Subcutaneous abdominal adipose tissue (tissue), 5 donors: ENCODE measurements around the gene SDR9C7.
"Not testable (repeated sequence)": the region's sequence is repeated elsewhere in the genome, so short reads cannot be mapped to it uniquely, and the experiment has no call there.

Source experiments
- H3K27ac ChIP-seq: one replicate; pipeline ENCODE4 v1.7.0; 2013; ENCODE audit warnings: low read depth, mild to moderate bottlenecking, inconsistent platforms, low read length, moderate library complexity
- H3K27me3 ChIP-seq, 5 donors: one replicate each; pipeline ENCODE4 v1.7.0; 2013; ENCODE audit warnings: low read length in 5 of 5, inconsistent platforms in 1 of 5; ENCODE audit not compliant: control insufficient read depth in 5 of 5, insufficient read depth in 4 of 5
- H3K36me3 ChIP-seq, 5 donors: one replicate each; pipeline ENCODE4 v1.7.0; 2013; ENCODE audit warnings: low read length in 5 of 5; ENCODE audit not compliant: control insufficient read depth in 5 of 5, insufficient read depth in 5 of 5
- H3K4me1 ChIP-seq, 5 donors: one replicate each; pipeline ENCODE4 v1.7.0; 2013; ENCODE audit warnings: low read length in 5 of 5, mild to moderate bottlenecking in 3 of 5, moderate library complexity in 1 of 5; ENCODE audit not compliant: control insufficient read depth in 5 of 5, insufficient read depth in 5 of 5
- H3K4me3 ChIP-seq, 5 donors: one replicate each; pipeline ENCODE4 v1.7.0; 2013; ENCODE audit warnings: low read length in 5 of 5, low read depth in 1 of 5
- H3K9ac ChIP-seq, 5 donors: one replicate each; pipeline ENCODE4 v1.7.0; 2013; ENCODE audit warnings: low read length in 5 of 5, mild to moderate bottlenecking in 4 of 5, moderate library complexity in 3 of 5
- H3K9me3 ChIP-seq, 5 donors: one replicate each; pipeline ENCODE4 v1.7.0; 2013; ENCODE audit warnings: low read length in 5 of 5; ENCODE audit not compliant: control insufficient read depth in 5 of 5
- donor health status: healthy.
- donor health status: healthy.
- donor health status: healthy.
- donor health status: healthy.
- donor health status: healthy.

Gene SDR9C7

DNA sequence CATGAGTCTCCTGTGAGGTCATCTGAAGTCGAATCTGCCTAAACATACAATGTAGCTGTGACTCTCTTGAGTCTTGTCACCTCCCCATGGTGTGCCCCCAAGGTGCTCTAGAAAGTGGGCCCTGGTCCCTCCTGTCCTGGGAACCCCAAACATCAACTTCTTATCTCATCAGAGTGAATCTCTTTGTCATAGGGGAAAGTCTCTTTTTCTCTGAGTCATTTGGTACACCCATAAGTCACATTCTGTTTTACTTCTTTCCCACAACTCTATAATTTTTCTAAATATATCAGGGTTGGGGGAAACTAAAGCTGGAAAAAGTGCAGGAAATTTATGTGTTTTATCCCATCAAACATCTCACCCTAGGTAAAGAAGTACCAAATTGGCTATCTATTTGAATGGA lies 12.9 kb downstream of the SDR9C7 start:
- Histone ChIP-seq H3K4me3 (no peak overlapping the region), H3K27me3 (no peaks in the 10 kb centered on the region), H3K9ac (no peak overlapping the region), H3K27ac (no peak overlapping the region), H3K4me1 (no peaks in the 10 kb centered on the region), H3K36me3 (no peaks in the 10 kb centered on the region), H3K9me3 (peaks cover 0 to 7% (median 0%) of the 10 kb centered on the region in 5 donors)

DNA sequence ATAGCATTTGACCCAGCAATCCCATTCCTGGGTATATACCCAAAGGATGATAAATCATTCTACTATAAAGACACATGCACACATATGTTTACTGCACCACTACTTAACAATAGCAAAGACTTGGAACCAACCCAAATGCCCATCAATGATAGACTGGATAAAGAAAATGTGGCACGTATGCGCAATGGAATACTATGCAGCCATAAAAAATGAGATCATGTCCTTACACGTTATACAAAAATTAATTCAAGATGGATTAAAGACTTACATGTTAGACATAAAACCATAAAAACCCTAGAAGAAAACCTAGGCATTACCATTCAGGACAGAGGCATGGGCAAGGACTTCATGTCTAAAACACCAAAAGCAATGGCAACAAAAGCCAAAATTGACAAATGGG lies 16.1 kb downstream of the SDR9C7 start:
- not testable (repeated sequence) for H3K9me3 ChIP-seq

DNA sequence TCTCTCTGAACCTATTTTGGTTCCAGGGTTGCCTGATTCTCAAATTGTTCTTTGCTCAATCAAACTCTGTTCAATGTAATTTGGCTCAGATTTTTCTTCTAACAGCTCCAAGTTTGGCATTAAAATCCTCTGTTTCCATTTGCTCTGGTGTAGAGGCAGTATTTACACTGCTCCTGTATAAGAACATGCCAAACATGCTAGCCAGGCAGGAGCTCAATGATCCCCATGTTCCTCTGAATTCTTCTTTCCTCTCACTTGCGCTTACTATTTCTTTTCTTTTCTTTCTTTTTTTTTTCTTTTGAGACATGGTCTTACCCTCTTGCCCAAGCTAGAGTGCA lies 17.2 kb downstream of the SDR9C7 start:
- peaks cover 0 to 7% (median 0%) of the 10 kb centered on the region in 5 donors for H3K9me3 ChIP-seq
- H3K4me1 ChIP-seq = no peaks in the 10 kb centered on the region
- H3K27ac ChIP-seq = no peak overlapping the region
- no peaks in the 10 kb centered on the region for H3K27me3 ChIP-seq
- H3K4me3 ChIP-seq = no peak overlapping the region
- H3K9ac ChIP-seq = no peak overlapping the region
- no peaks in the 10 kb centered on the region for H3K36me3 ChIP-seq

More for the DNA sequence above, 16.1 kb downstream of the SDR9C7 start:
- H3K4me1 ChIP-seq, H3K4me3 ChIP-seq, H3K9ac ChIP-seq, H3K36me3 ChIP-seq, H3K27me3 ChIP-seq, H3K27ac ChIP-seq: not testable (repeated sequence)

DNA sequence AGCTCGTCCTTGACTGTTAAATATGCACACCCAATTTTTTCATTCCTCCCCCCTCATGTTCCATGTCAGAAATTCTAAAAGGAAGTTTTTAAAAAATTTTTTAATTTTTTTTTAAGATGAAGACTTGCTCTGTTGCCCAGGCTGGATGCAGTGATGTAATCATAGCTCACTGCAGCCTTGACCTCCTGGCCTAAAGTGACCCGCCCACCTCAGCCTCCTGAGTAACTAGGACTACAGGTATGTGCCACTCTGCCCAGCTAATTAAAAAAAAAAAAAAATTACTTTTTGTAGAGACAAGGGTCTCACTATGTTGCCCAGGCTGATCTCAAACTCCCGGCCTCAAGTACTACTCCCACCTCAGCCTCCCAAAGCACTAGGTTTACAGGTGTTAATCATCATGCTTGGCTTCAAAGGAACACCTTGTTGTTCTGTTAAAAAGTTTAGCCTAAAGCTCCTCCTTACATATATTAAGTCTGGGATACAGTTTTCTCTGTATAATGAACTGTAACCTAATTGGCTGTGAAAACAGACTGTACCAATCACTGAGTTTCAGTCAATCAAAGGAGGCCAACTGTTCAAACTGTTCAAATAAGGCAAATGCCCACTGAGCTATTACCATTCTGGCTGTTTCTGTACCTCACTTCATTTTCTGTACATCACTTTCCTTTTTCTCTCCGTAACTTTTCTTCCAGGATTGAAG lies 17.8 kb downstream of the SDR9C7 start:
- H3K4me3 ChIP-seq = no peak overlapping the region
- peaks cover 0 to 7% (median 0%) of the 10 kb centered on the region in 5 donors for H3K9me3 ChIP-seq
- no peak overlapping the region for H3K27ac ChIP-seq
- H3K9ac ChIP-seq = no peak overlapping the region
- no peaks in the 10 kb centered on the region for H3K27me3 ChIP-seq
- no peaks in the 10 kb centered on the region for H3K36me3 ChIP-seq
- no peaks in the 10 kb centered on the region for H3K4me1 ChIP-seq

DNA sequence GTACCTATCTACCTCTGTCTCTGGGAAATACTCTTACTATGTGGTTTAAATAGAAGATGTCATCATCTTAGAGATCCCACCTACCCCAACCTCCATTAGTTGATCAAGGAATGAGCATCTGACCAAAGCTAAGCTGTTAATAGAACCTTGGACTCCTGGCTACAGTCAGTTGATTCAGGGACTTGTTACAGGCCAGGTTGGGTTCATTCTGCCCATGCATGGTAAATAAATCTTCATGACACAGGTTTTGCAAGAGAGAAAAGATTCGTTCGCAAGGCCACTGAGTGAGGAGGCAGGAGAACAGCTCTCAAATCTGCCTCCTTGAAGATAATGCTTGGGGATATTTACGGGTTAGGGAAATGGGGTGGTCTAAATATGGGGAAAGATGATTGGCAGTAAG lies 19.5 kb downstream of the SDR9C7 start:
- Histone ChIP-seq H3K36me3 (no peaks in the 10 kb centered on the region), H3K9me3 (peaks cover 0 to 1% (median under 1%) of the 10 kb centered on the region in 5 donors), H3K9ac (no peak overlapping the region), H3K27ac (no peak overlapping the region), H3K4me3 (no peak overlapping the region), H3K4me1 (no peaks in the 10 kb centered on the region), H3K27me3 (no peaks in the 10 kb centered on the region)

DNA sequence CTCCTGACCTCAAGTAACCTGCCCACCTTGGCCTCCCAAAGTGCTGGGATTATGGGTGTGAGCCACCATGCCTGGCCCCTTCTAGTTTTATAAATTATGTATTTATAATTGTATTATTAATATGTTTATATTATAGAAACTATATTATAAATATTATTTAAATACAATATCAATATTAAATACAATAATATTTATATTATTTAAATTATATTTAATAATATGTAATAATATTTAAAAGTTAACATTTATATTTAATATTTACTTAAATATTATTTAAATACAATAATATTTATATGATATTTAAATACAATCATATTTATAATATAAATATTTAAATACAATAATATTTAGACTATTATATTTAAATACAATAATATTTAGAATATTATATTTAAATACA lies 20.0 kb downstream of the SDR9C7 start:
- Histone ChIP-seq H3K27me3 (no peaks in the 10 kb centered on the region), H3K9me3 (peaks cover 0 to 6% (median 5%) of the 10 kb centered on the region in 5 donors), H3K36me3 (no peaks in the 10 kb centered on the region), H3K9ac (no peak overlapping the region), H3K4me1 (no peaks in the 10 kb centered on the region), H3K4me3 (no peak overlapping the region), H3K27ac (no peak overlapping the region)

DNA sequence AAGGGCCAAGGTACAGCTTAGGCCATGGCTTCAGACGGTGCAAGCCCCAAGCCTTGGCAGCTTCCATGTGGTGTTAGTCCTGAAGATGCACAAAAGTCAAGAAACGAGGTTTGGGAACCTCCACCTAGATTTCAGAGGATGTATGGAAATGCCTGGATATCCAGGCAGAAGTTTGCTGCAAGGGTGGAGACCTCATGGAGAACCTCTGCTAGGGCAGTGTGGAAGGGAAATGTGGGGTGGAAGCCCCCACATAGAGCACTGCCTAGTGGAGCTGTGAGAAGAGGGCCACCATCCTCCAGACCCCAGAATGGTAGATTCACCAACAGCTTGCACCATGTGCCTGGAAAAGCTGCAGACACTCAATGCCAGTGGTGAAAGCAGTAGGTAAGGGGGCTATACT lies 24.8 kb downstream of the SDR9C7 start:
- H3K4me1 ChIP-seq, H3K27me3 ChIP-seq, H3K27ac ChIP-seq, H3K9me3 ChIP-seq, H3K4me3 ChIP-seq, H3K9ac ChIP-seq, H3K36me3 ChIP-seq: not testable (repeated sequence)

DNA sequence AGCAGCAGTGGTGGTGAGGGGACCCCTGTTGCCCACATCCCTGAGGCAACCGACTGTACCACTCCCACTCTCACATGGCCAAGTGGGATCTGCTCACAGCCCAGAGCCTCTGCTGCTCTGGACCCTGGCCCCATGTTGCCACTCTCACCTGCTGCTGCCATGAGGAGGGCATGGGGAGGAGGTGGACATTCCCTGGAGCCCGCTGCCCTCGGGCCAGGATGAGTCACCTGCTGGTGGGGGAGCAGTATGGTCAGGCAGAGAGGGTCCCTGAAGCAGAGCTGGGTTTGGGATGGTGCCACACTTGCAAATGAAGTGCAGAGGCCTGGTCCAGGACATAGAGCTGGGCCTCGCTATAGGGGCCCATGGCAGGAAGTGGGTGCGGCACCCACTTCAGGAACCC lies 26.1 kb downstream of the SDR9C7 start:
- Histone ChIP-seq H3K36me3 (no peaks in the 10 kb centered on the region), H3K4me3 (no peak overlapping the region)

DNA sequence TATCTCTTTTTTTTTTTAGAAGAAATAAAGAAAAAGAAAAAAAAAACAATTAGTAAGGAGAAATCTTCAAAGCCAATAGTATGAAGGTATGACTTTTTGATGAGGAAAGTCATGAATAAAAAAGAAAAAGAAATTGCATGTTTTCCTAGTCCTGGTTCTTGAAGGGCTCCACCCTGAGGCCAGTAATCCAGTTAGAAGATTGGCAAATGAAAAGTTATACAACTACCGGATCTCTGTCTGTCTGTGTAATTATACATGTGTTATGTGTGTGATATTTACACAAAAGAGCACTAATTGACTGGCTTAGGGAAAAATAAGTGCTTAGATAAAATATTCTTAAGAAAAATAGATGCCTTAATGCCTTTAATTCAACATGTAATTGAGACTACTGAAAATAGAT lies 28.4 kb downstream of the SDR9C7 start:
- Histone ChIP-seq H3K9ac (no peak overlapping the region), H3K27me3 (peaks cover 0 to 2% (median 0%) of the 10 kb centered on the region in 5 donors)

More for the DNA sequence above, 26.1 kb downstream of the SDR9C7 start:
- H3K4me1 ChIP-seq = no peaks in the 10 kb centered on the region
- peaks cover 0 to 14% (median 6%) of the 10 kb centered on the region in 5 donors for H3K9me3 ChIP-seq
- no peak overlapping the region for H3K27ac ChIP-seq
- H3K27me3 ChIP-seq = no peaks in the 10 kb centered on the region
- H3K9ac ChIP-seq = no peak overlapping the region

DNA sequence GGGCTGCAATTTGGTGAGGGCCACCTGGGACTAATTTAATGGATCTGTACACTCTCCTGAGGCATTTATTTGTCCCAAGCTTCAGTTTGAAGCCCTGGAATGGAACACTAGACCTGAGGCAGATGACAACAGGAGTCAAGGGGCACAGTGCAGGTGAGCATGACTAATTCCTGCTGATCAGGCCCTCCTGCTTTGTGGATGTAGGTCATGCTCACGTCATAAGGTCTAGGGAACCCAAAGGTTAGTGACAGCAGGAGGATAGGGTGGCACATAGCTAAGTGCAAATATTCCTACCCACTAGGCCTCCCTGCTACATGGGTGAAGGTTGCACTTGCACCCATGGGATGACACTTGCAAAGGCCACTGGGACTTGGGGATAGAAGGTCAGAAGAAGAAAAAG lies 30.8 kb downstream of the SDR9C7 start:
- Histone ChIP-seq H3K4me3 (no peak overlapping the region), H3K9me3 (peaks cover 12 to 44% (median 30%) of the 10 kb centered on the region in 5 donors), H3K4me1 (no peaks in the 10 kb centered on the region), H3K9ac (no peak overlapping the region), H3K27me3 (peaks cover 0 to 2% (median 0%) of the 10 kb centered on the region in 5 donors), H3K27ac (no peak overlapping the region), H3K36me3 (no peaks in the 10 kb centered on the region)

More for the DNA sequence above, 28.4 kb downstream of the SDR9C7 start:
- Histone ChIP-seq H3K36me3 (no peaks in the 10 kb centered on the region), H3K27ac (no peak overlapping the region), H3K4me1 (no peaks in the 10 kb centered on the region), H3K4me3 (no peak overlapping the region), H3K9me3 (peaks cover 4 to 33% (median 19%) of the 10 kb centered on the region in 5 donors)
